ENCODE measurements around the gene CNTNAP2. TPM values are rescaled to one million over a fixed set of nuclear protein-coding genes. Genes with fewer than 3 reads are reported as not detected.
"Not testable (repeated sequence)": the region's sequence is repeated elsewhere in the genome, so short reads cannot be mapped to it uniquely, and the experiment has no call there.

The CNTNAP2 gene
- total RNA-seq, 1 donor from 2014 or later: 1.2 TPM

GRCh38 chr7:146905746-146906145 is 789.1 kb downstream of the CNTNAP2 start:
- ATAC-seq: not testable (repeated sequence)

GRCh38 chr7:146922782-146923181 is 806.2 kb downstream of the CNTNAP2 start:
- ATAC-seq: no peak

DNA sequence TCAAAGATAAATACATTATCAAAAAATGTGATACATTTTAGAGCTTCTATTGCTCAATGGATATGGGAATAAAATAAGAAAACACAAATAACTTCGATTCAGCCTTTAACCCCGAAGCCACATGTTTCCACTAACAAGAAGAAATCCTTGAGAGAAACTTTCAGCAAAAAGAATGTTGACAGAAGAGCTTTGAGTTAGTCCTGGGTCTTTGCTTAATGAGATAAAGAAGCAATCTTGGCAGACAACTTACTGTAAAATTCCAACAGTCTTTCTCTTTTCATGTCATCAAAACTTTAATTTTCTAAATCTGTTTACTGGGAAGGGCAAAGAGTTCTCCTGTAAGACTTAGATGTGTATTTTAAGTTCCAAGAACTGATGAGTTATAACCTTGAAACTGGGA is 810.2 kb downstream of the CNTNAP2 start:
- no peak for ATAC-seq

- ATAC-seq: no peak
These were observed 821.2 kb downstream of the CNTNAP2 start for GRCh38 chr7:146937836-146938235.

GRCh38 chr7:146943483-146943882 is 826.9 kb downstream of the CNTNAP2 start:
- ATAC-seq: no peak

DNA sequence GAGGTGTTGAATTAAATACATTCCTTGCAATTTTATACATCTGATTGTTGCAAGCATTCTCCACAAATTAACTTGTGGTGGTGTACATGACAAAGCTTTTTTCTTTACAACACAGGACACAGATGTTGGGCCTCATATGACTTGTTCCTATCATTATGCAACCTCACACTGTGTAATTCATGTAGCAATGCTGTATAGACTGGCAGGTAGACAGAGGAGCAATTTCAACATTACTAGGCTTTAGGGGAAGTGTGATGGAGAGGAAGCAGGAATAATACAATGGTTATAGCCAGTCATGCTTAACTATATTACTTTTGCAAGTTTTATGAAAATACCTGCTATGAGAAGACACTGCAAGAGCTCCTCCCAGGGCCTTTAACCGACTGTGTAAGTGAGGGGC is 832.1 kb downstream of the CNTNAP2 start:
- no peak for ATAC-seq

DNA sequence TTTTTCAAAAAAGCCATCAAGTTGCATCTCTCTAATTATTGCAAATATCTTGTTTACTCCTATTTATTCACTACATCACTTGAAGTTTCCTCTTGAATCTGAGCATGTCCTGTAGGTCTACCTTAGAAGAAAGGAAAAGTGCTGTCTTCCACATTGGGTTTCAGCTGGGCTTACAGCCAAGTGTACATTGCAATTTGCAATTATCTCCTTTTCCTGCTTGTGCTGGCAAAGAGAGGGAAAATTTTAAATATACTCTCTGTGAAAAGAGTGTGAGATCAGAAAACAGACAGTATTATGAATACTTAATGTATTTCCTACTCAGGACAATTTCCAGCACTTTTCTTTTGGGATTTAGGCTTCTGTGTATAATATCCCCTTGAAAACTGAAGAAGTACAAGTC is 839.7 kb downstream of the CNTNAP2 start:
- no peak for ATAC-seq

DNA sequence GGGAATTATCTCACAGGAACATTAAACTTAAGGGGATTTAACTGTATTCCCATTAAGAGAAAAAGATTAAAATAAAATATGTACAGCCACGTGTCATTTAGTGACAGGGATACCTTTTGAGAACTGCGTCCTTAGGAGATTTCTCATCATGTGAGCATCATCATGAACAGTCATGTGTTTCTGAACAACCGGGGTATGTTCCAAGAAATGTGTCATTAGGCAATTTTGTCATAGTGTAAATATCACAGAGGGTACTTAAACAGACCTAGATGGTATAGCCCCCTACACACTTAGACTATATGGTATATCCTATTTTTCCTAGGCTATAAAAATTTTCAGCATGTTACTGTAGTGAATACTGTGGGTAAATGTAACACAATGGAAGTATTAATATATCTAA is 840.3 kb downstream of the CNTNAP2 start:
- ATAC-seq: no peak

GRCh38 chr7:146960773-146961391 is 844.3 kb downstream of the CNTNAP2 start:
- ATAC-seq: no peak

GRCh38 chr7:146961617-146962016 is 845.0 kb downstream of the CNTNAP2 start:
- ATAC-seq: no peak

DNA sequence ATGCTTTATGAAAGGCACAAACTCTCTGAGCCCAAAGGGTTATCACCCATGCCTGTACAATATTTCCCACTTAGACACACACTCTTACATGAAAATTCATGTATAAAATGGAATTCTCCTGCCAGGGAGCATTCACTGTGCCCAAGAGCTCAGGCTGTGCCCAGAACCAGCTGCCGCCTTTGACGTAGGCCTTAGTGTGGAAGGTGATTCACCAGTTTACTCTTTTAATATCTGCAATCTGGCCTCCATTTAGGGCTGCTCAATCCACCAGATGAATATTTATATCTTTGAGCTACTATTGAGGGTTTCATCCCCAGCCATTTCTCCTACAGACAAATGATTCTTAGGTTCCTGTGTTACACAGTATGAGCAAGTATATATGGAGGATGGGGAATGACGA is 849.7 kb downstream of the CNTNAP2 start:
- no peak for ATAC-seq

DNA sequence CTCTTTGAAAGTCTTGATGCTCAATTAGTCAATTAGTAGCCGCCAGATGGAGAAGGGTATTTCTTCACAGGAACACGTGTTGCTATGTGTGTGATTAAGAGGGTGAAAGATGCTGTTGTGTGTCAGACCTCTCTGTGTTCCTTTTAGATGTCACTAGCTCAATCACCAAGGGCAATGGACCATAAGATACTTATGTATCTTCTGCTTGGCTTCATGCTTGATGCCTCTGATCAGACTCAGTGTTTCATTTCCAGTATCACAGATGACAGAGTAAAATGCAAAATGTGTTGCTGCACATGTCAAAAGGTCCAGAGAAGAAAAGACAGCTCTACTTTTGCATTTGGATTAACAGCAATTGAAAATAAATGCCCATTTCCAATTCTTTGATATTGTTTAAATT is 865.9 kb downstream of the CNTNAP2 start:
- ATAC-seq: no peak

- no peak for ATAC-seq
These were observed 875.0 kb downstream of the CNTNAP2 start for GRCh38 chr7:146991596-146991995.

DNA sequence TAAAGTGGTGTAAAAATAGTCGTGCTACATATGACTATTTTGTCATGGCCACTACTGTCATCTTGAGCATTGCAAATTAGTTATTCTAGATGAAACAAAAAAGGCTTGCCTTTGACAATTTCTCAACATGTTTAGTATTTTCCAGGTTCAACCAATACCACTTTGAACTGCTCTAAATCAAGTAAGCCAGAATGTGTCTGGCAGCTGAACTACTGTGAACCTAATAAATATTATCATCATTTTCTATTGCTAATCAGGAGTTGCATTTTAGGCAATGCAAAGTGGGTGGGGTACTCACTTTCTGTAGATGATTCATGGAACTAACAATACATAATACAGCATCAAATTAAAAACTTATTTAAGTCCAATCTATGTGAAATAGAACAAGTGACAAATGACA is 877.2 kb downstream of the CNTNAP2 start:
- no peak for ATAC-seq

DNA sequence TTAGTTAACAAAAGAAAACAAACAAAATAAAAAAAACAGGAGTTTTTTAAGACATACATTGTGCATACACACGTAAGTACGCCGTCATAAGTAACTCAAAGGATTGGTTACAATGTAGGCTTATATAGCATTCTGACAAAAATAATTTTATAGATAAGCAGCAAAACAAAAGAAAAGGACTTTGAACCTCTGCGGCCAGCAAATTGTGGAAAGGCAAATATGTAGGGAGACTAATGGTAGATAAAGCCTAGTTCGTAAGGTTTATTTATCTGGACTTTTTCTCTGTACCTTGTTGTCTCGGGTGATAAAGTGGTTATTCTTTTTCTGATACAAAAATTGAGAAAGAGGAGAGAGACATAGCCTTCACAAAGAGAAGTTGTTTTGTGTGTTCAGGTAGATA is 891.9 kb downstream of the CNTNAP2 start:
- ATAC-seq: no peak

GRCh38 chr7:147012666-147013065 is 896.1 kb downstream of the CNTNAP2 start:
- no peak for ATAC-seq

- ATAC-seq: no peak
These were observed 897.2 kb downstream of the CNTNAP2 start for GRCh38 chr7:147013825-147014224.

DNA sequence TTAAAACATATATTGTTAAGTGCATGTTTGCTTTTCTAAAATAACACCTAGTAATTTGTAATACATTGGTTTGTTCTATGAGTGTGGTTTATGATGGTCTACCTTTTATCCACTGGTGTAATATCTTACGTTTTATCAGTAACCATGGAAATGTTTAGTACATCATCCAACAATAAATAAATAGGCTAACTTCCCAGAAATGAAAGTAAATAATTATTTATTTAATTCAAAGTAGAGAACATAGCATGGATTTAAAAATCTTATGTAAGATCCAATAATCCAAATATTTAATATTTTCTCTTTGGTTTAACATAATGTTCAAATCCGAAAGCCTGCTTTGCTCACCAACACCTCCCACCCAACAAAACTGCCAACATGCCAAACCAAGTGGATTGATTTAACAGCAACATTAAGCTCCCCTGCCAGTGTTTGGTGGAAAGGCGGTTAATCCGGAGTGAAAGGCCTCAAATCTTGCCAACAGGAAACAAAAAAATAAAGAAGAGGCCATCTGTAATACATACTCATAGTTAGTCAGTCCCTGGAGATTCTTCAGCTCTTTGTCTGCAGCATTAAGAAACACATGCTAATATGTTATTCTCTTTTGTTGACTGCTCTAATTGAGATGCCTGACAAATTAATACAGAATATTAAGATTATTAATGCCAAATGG is 897.8 kb downstream of the CNTNAP2 start:
- no peak for ATAC-seq

DNA sequence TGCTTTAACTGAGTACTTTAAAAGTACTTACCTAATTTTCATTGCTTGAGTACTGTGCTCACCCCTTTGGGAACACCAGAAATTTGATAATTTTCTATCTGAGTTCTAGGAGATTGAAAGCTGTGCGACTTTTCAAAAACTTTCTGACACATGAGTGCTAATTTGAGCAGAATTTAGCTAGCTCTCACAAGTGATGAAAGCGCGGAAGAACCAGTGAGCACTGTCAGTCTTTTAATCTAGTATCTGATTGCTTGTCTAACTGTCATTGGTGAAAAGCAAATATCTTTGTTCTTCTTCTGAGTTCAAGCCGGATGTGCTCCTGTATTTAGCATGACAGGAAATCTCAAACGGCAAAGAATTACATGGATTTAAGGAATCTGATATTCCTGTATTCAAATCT is 899.4 kb downstream of the CNTNAP2 start:
- ATAC-seq: no peak

DNA sequence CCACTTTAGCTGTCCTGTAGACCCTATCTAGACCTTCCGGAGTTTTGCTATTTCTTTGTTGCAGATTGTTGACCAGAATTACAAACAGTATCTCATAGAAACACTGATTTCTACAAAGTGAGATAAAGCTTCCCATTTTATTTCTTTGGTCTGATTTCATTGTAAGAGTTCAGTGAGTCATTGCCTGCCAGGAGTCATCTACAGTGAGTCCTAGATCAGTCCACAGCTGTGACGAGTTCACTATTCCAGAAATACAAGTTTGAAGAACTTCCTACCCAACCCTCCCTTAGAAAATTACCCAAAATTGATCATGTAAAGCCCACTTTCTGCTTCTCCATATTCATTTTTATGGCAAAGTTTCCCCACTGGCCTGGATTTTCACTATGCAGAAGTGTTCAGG is 905.5 kb downstream of the CNTNAP2 start:
- ATAC-seq: no peak

DNA sequence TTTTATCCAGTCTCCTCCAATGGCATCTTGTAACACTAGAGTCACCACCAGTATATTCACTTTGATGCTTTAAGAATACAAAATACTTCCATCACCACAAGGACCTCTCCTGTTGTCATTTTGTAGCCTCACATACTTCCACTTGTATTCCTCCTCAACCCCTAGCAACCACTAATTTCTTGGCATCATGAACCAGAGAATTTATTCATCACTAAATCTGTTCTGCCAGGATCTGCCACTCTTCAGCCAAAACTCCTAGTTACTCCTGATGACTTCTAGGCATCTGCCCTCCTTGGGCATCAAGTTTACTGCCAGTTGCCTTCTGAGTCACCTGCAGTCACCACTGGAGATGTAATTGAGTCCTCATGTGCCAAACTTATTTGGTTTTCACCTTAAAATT is 906.8 kb downstream of the CNTNAP2 start:
- no peak for ATAC-seq

GRCh38 chr7:147029953-147030352 is 913.4 kb downstream of the CNTNAP2 start:
- no peak for ATAC-seq

DNA sequence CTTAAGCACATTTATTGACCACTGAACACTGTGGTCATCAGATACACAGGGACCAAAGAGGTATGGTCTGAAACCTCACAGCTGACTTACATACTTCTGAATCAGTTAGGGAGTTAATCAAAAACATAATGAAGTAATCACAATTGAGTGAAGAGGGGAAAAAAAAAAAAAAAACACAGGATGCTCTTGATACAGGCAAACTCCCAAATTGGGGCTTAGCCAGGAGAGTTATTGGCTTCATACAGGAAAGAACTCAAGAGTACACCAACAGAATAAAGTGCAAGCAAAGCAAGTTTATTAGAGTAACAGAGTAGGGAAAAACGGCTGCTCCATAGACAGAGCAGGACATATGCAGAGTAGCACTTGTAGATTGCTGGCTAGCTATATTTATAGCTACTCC is 917.0 kb downstream of the CNTNAP2 start:
- no peak for ATAC-seq

GRCh38 chr7:147041438-147041837 is 924.8 kb downstream of the CNTNAP2 start:
- ATAC-seq: no peak

- no peak for ATAC-seq
These were observed 928.3 kb downstream of the CNTNAP2 start for GRCh38 chr7:147044941-147045340.
